Measurements from ENCODE around the gene SLC25A34.

DNA sequence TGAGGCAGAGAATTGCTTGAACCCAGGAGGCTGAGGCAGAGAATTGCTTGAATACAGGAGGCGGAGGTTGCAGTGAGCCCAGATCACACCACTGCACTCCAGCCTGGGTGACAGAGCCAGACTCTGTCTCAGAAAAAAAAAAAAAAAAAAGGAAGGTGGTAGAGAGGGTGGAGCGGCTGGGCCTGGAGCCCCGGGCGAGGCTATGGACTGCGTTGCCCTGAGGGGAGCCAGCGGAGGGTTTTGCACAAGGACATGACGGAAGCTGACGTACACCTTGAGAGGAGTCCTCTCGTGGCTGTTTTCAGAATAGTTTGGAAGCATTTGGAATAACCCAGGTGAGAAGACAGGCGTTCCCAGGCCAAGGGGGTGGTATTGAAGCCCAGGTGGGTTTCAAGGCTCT is 15.7 kb downstream of the SLC25A34 start:
- TF ChIP-seq, protein P1, sequence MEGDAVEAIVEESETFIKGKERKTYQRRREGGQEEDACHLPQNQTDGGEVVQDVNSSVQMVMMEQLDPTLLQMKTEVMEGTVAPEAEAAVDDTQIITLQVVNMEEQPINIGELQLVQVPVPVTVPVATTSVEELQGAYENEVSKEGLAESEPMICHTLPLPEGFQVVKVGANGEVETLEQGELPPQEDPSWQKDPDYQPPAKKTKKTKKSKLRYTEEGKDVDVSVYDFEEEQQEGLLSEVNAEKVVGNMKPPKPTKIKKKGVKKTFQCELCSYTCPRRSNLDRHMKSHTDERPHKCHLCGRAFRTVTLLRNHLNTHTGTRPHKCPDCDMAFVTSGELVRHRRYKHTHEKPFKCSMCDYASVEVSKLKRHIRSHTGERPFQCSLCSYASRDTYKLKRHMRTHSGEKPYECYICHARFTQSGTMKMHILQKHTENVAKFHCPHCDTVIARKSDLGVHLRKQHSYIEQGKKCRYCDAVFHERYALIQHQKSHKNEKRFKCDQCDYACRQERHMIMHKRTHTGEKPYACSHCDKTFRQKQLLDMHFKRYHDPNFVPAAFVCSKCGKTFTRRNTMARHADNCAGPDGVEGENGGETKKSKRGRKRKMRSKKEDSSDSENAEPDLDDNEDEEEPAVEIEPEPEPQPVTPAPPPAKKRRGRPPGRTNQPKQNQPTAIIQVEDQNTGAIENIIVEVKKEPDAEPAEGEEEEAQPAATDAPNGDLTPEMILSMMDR (IDR thresholded peaks at IDR 0.05; ENCODE audit: low read depth, low read length): no peak
- TF ChIP-seq MYC (IDR thresholded peaks at IDR 0.05; ENCODE audit: low read depth, low read length): no peak
- no peak for TF ChIP-seq POLR2A (IDR thresholded peaks at IDR 0.05; ENCODE audit: extremely low read depth, insufficient read length)
